Immature natural killer cell (primary cell): ENCODE data around the gene GPR89A. TPM values are rescaled to one million over a fixed set of nuclear protein-coding genes. Genes with fewer than 3 reads are reported as not detected.
A peak's percentile ranks its signal among the peaks of the same experiment; 100 is the strongest.

Experiments
- DNase-seq, 3 donors: peaks; one replicate each; pipeline ENCODE4 v3.0.0; 2022; ENCODE audit warnings: mixed read lengths in 1 of 3
- H3K27ac Mint-ChIP-seq, 6 donors: one replicate each; pipeline ENCODE4 v1.8.0; 2020; ENCODE audit warnings: mixed read lengths in 6 of 6, mild to moderate bottlenecking in 5 of 6, inconsistent platforms in 4 of 6, moderate library complexity in 3 of 6
- H3K27me3 Mint-ChIP-seq, 3 donors: one replicate each; pipeline ENCODE4 v1.8.0; 2020 to 2021; ENCODE audit warnings: low read depth in 3 of 3, mild to moderate bottlenecking in 3 of 3, mixed read lengths in 3 of 3, moderate library complexity in 3 of 3, inconsistent platforms in 1 of 3
- H3K36me3 Mint-ChIP-seq, 3 donors: one replicate each; pipeline ENCODE4 v1.8.0; 2020; ENCODE audit warnings: mixed read lengths in 3 of 3, inconsistent platforms in 2 of 3, mild to moderate bottlenecking in 2 of 3
- H3K4me1 Mint-ChIP-seq, 2 donors: one replicate each; pipeline ENCODE4 v1.8.0; 2020; ENCODE audit warnings: inconsistent platforms in 2 of 2, mild to moderate bottlenecking in 2 of 2, mixed read lengths in 2 of 2, moderate library complexity in 1 of 2
- H3K4me3 Mint-ChIP-seq, 5 donors: one replicate each; pipeline ENCODE4 v1.8.0; 2020; ENCODE audit warnings: mild to moderate bottlenecking in 5 of 5, mixed read lengths in 5 of 5, inconsistent platforms in 3 of 5, moderate library complexity in 3 of 5
- H3K9me3 Mint-ChIP-seq, 6 donors: one replicate each; pipeline ENCODE4 v1.8.0; 2020; ENCODE audit warnings: mild to moderate bottlenecking in 6 of 6, mixed read lengths in 6 of 6, inconsistent platforms in 4 of 6, moderate library complexity in 3 of 6
- polyA plus RNA-seq, 3 donors: library from polyadenylated mRNA; unstranded; fragments of 300-500 nt; fragmentation: Illumina TruSeq; gene quantifications; one replicate each; pipeline ENCODE4 v1.2.3, GENCODE V29; 2021

GPR89A gene
- polyA plus RNA-seq, 3 donors from 2014 or later, result 19.3 to 33.6 (median 28.0) TPM

DNA sequence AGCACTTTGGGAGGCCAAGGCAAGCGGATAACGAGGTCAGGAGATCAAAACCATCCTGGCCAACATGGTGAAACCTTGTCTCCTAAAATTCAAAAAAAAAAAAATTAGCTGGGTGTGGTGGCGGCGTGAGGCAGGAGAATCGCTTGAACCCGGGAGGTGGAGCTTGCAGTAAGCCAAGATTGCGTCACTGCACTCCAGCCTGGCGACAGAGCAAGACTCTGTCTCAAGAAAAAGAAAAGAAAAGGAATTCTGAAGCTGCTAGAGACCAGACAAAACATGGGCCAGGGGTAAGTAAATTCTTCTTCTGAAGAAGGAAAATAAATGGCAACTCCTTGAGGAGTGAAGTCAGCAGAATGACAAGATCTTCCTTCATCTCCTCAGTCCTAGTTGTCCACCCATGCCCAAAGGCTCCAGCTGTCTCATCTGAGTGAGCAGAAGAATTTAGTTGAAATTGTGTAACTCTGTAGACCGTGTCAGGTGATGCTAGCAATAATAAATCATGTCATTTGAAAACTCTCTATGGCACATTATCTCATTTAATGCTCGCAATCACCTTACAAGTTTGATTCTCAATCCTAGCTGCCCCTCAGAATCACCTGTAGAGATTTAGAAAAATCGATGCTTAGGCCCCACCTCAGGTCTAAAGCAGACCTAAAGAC is 85.1 kb downstream of the GPR89A start:
- peaks cover 0 to 8% (median 6%) of the 10 kb centered on the region in 3 donors for H3K36me3 Mint-ChIP-seq
- peaks cover 71 to 78% of the 10 kb centered on the region in 2 donors for H3K4me1 Mint-ChIP-seq
- peaks cover 0 to 6% (median 1%) of the 10 kb centered on the region in 3 donors for H3K27me3 Mint-ChIP-seq
- DNase-seq, result no peak
- H3K9me3 Mint-ChIP-seq, result no peaks in the 10 kb centered on the region
- peak overlapping the region in 2 of 6 donors; percentile 23 to 70 for H3K27ac Mint-ChIP-seq
- H3K4me3 Mint-ChIP-seq, result no peak overlapping the region

DNA sequence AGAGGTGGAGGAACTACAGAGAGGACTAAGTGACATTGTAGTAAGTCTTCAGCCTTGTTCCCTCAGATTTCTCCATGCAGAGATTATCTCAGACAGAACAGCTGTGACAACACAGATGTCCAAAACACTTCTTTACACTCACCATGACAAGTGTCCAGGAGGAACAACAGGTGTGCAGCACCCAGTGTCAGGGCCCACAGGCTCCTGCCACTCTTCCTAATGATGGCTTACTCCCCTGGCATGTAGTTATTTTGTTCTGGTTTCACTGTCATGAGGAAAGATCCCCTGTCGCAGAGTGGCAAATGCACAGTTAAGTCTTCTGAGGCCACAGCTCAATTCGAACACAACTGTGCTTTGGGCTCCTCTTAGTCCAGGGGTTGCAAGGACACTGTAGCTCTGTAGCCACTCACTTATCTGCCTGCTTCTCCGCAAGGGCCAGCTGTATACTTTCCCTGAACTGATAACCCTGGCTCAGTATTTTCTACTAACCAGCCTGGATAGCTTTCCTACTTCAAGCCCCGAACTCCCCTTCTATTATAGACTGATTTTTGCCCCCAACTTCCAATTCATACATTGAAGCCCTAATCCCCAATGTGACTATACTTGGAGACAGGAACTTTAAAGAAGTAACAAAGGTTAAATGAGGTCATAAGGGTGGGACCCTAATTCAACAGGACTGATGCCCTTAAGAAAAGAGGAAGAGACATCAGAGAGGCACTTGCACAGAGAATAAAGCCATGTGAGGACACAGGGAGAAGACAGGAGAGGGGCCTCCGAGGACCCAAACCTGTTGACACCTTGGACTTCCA is 88.2 kb downstream of the GPR89A start:
- Mint-ChIP-seq H3K27ac (peak overlapping the region in 2 of 6 donors; percentile 3 to 42), H3K4me3 (no peak overlapping the region), H3K36me3 (peaks cover 0 to 8% (median 6%) of the 10 kb centered on the region in 3 donors), H3K4me1 (peaks cover 46 to 52% of the 10 kb centered on the region in 2 donors), H3K9me3 (no peaks in the 10 kb centered on the region), H3K27me3 (peaks cover 0 to 4% (median 2%) of the 10 kb centered on the region in 3 donors)
- DNase-seq, result no peak

DNA sequence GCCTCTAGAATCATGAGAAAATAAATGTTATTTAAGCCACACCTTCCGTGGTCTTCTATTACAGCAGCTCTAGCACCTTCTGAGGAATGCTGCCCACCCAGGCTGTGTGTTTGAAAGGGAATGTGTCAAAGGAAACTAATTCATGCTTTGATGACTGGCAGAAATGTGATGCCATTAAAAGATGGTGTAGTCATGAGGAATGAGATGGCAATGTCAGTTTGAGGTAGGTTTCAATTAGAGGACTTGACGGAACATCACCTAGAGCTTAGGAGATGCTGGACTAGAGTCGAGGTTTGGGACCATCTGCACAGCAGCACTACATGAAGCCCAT is 88.8 kb downstream of the GPR89A start:
- no peaks in the 10 kb centered on the region for H3K9me3 Mint-ChIP-seq

DNA sequence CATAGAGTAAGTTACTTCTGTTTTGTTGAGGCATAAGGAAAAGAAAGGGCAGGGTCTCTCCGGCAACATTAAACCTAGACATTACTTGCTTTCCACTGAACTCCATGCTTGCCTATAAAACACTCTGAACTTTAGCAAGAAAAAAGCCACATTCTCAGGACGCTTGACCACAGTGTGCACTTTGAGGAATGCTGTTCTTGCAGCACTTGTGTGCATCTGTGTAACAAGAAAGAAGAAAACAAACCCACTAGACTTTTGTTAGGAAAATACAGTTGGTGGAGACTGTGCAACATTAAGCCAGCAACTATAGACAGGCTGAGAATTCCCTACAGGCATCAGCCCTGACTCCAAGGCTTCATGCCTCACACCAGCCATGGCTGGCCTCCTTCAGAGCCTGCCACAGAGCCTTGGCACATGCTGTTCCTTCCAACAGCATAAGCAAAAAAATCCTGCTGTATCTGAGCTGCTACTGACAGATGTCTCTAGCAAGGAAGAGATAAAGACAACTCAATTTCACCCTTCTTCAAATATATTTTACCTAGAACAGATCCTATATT is 93.6 kb downstream of the GPR89A start:
- DNase-seq, result no peak
- Mint-ChIP-seq H3K27me3 (peaks cover 0 to 2% (median 2%) of the 10 kb centered on the region in 3 donors), H3K9me3 (no peaks in the 10 kb centered on the region), H3K27ac (no peak overlapping the region), H3K36me3 (peaks cover 0 to 5% (median 3%) of the 10 kb centered on the region in 3 donors), H3K4me1 (peaks cover 9 to 16% of the 10 kb centered on the region in 2 donors), H3K4me3 (no peak overlapping the region)

More for the DNA sequence above, 88.8 kb downstream of the GPR89A start:
- Mint-ChIP-seq H3K27me3 (peaks cover 0 to 4% (median 2%) of the 10 kb centered on the region in 3 donors), H3K4me1 (peaks cover 40 to 46% of the 10 kb centered on the region in 2 donors), H3K4me3 (no peak overlapping the region), H3K36me3 (peaks cover 0 to 8% (median 6%) of the 10 kb centered on the region in 3 donors), H3K27ac (no peak overlapping the region)
- DNase-seq, result no peak

DNA sequence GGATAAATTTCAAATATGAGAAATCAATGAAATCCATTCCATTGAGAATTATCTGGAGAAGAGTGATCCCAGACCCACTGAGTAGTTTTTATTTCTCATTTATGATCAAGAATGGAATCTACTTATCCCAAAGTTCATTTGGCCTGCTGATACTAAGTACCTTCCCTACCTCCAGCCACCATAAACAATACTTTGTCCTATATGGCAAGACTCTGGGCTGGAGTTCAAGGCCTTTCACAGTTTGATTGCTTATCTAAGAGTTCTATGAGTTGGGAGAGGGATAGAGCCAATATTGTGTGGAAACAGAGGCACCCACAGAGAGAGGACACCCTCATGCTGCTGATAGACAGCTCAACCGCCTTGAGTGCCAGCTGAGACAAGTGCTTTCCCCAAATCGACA is 94.3 kb downstream of the GPR89A start:
- Mint-ChIP-seq H3K4me3 (no peak overlapping the region), H3K4me1 (peaks cover 14 to 20% of the 10 kb centered on the region in 2 donors), H3K36me3 (peaks cover 0 to 3% (median 0%) of the 10 kb centered on the region in 3 donors), H3K27me3 (peaks cover 0 to 2% (median 0%) of the 10 kb centered on the region in 3 donors), H3K9me3 (no peaks in the 10 kb centered on the region), H3K27ac (no peak overlapping the region)
- no peak for DNase-seq

DNA sequence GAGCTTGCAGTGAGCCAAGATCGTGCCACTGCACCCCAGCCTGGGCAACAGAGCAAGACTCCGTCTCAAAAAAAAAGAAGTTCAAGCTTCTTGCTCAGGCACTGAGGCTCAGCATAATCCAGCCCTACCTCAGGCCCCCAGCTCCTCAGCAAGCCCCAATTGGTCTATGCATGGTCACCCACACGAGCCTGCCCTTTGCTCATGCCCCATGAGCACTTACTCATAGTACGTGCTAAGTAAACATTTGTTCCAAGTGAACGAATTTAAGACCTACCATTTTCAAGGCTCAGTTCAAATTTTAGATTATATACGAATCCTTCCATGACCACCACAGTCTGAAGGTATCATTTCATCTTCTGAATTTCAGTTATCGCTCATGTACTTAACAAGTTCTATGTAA is 95.0 kb downstream of the GPR89A start:
- no peaks in the 10 kb centered on the region for H3K9me3 Mint-ChIP-seq
- no peak for DNase-seq
- H3K27me3 Mint-ChIP-seq, result peaks cover 0 to under 1% (median 0%) of the 10 kb centered on the region in 3 donors
- peaks cover 18 to 27% of the 10 kb centered on the region in 2 donors for H3K4me1 Mint-ChIP-seq
- H3K4me3 Mint-ChIP-seq, result no peak overlapping the region
- no peak overlapping the region for H3K27ac Mint-ChIP-seq
- no peaks in the 10 kb centered on the region for H3K36me3 Mint-ChIP-seq

DNA sequence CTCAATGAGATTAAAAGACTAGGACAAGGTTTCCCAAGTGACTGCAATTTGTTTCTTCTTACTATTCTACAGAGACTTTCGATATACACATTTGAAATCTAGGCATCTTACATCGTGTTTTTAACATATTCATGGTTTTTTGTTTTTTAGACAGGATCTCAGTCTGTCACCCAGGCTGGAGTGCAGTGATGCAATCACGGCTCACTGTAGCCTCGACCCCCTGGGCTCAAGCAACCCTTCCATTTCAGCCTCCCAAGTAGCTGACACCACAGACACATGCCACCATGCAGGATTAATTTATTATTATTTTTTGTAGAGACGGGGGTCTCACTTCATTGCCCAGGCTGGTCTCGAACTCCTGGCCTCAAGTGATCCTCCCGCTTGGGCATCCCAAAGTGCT is 97.8 kb downstream of the GPR89A start:
- no peaks in the 10 kb centered on the region for H3K9me3 Mint-ChIP-seq
- H3K27me3 Mint-ChIP-seq, result peaks cover 0 to 4% (median 0%) of the 10 kb centered on the region in 3 donors
- no peak overlapping the region for H3K4me3 Mint-ChIP-seq
- peaks cover 0 to under 1% (median 0%) of the 10 kb centered on the region in 3 donors for H3K36me3 Mint-ChIP-seq
- no peak for DNase-seq
- no peak overlapping the region for H3K27ac Mint-ChIP-seq
- H3K4me1 Mint-ChIP-seq, result peaks cover 22 to 44% of the 10 kb centered on the region in 2 donors

DNA sequence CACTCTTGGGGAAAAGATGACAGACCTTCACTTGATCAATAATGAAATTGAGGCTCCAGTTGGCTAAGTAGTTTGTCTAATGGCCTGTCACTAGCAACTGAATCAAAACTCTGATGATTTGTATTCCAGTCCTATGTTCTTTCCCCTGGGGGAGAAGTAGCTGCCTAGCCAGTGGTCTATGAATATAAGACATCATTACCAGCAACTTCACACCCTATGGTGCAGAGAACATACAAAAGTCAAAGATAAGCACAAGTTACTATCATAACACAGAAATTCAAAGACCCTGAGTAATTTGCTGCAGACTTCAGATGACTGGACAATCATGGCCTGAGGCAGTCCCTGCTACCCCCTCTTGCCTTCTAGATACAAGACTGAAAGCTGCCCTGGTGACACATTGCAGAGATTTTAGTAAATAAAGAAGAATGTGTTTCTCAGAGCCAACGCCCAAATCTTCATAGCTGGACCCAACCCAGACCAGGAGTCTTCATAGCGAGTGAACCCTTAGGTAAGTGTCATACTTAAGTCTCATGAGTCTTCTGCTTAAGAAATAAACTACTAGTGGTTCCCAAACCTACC is 98.4 kb downstream of the GPR89A start:
- Mint-ChIP-seq H3K4me1 (peaks cover 26 to 50% of the 10 kb centered on the region in 2 donors), H3K27ac (no peak overlapping the region), H3K9me3 (no peaks in the 10 kb centered on the region), H3K36me3 (peaks cover 0 to 6% (median 0%) of the 10 kb centered on the region in 3 donors), H3K4me3 (no peak overlapping the region), H3K27me3 (peaks cover 0 to 4% (median 0%) of the 10 kb centered on the region in 3 donors)
- no peak for DNase-seq

DNA sequence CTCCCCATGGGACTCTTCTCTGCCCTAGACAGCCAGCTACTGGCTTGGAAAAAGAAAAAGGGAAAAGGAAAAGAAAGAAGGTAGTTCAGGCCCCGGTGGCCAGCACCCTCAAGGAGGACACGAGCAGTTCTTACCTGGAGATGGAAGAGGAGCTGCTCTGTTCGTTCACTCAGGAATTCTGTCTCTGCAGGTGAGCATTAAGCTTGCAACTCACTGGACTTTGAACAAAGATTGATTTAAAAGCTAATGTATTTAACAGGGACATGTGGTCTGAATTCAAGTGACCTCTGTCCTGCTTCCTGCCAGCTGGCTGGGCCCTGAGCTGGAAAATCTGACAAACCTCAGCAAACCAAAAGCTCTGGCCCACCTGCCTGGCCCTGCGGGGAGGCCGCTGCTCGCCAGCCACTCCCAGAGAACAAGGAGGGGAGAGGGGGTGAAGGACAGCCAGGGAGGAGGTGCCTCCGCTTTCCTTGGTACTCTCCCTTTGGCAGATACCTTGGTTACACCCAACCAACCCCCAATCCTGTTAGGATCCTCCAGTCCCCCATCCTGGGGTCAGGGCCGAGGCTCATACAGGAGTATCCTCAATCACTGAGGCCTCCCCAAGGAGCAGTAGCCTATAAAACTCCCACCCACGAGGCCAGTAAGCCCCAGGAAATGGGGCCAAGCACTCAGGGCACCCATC is 99.5 kb downstream of the GPR89A start, which contains the start of gene PDZK1:
Gene PDZK1 (minus strand): TSS at position 186 of the 685 bp plus-strand sequence. CDS start 19,347 bp downstream, outside the sequence.
- H3K27ac Mint-ChIP-seq, result peak within 1 kb of the TSS; percentile 6 to 73 (median 36)
- no peaks in the 10 kb centered on the region for H3K9me3 Mint-ChIP-seq
- H3K27me3 Mint-ChIP-seq, result peaks cover 0 to 4% (median 0%) of the 10 kb centered on the region in 3 donors
- no peak for DNase-seq
- H3K4me3 Mint-ChIP-seq, result peak within 1 kb of the TSS in 2 of 5 donors; percentile 32 to 36
- peaks cover 26 to 52% of the 10 kb centered on the region in 2 donors for H3K4me1 Mint-ChIP-seq
- H3K36me3 Mint-ChIP-seq, result peaks cover 0 to 8% (median 0%) of the 10 kb centered on the region in 3 donors

DNA sequence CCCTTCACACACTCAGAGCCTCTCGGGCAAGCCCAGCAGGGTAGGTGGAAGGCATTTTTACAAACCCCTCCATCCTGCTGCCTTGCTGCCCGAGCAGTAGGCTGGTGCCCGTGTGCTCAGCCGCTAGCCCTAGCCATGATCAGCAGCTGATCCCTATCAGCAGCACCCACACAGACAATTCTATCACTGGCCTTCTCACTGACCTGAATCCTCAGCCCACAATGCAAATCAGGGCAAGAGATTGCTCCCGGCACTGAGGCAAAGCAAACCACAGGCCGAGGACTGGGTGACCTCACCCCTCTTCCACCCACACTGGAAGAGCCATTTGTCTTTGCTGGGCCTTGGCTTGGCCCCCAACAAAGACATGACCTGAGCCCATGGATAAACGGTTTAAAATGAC is 100.3 kb downstream of the GPR89A start:
- Mint-ChIP-seq H3K27ac (peak overlapping the region; percentile 6 to 72 (median 36)), H3K36me3 (peaks cover 0 to 8% (median 0%) of the 10 kb centered on the region in 3 donors), H3K4me1 (peaks cover 26 to 52% of the 10 kb centered on the region in 2 donors), H3K9me3 (no peaks in the 10 kb centered on the region), H3K4me3 (peak overlapping the region in 2 of 5 donors; percentile 32 to 36), H3K27me3 (peaks cover 0 to 4% (median 0%) of the 10 kb centered on the region in 3 donors)
- peak in 2 of 3 donors; percentile 8 to 17 for DNase-seq

DNA sequence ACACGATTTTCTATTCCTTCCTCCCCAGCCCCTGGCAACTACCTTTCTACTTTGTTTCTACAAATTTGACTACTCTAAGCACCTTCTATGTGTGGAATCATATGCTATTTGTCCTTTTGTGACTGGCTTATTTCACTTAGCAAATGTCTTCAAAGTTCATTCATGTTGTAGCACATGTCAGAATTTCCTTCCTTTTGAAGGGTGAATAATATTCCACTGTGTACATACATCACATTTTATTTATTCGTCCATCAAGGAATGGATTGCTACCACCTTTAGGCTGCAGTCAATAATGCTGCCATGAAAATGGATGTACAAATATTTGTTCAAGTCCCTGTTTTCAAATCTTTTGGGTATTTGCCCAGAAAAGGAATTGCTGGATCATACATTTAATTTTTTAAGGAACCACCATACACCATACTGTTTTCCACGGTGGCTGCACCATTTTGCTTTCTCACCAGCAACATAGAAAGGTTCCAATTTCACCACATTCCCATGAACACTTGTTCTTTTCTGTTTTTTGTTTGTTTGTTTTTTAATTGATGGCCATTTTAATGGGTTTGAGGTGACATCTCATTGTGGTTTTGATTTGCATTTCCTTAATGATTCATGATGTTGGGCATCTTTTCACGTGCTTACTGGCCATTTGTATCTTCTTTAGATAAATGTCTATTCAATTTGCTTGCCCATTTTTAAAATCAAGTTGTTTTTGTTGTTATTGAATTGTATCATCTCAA is 102.7 kb downstream of the GPR89A start:
- H3K27ac Mint-ChIP-seq, result no peak overlapping the region

DNA sequence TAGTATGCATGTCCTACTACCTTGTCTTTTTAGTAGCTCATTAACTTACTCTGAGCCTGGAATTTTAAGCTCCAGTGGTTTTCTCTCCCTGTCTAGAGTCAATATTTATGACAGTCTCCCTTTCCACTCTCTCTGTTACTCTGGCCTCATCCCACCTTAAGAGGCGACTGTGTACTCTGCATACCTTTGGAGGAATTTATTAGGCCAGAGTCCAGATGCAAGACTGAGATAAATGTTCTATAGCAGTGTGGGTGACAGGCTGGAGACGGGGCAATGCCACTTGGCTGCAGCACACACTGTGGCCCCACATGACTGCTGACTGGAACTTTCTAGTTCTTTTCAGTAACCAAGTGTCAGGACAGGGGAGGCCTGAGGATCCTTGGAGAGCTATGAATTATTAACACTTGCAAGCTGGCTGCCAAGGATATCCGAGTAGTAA is 103.4 kb downstream of the GPR89A start:
- Mint-ChIP-seq H3K27me3 (peaks cover 0 to 4% (median 0%) of the 10 kb centered on the region in 3 donors), H3K9me3 (no peaks in the 10 kb centered on the region), H3K4me1 (peaks cover 42 to 63% of the 10 kb centered on the region in 2 donors), H3K36me3 (peaks cover 0 to 8% (median 0%) of the 10 kb centered on the region in 3 donors), H3K4me3 (no peak overlapping the region), H3K27ac (no peak overlapping the region)
- no peak for DNase-seq

More for the DNA sequence above, 102.7 kb downstream of the GPR89A start:
- peaks cover 0 to 4% (median 0%) of the 10 kb centered on the region in 3 donors for H3K27me3 Mint-ChIP-seq
- H3K9me3 Mint-ChIP-seq, result no peaks in the 10 kb centered on the region
- H3K4me1 Mint-ChIP-seq, result peaks cover 36 to 57% of the 10 kb centered on the region in 2 donors
- no peak for DNase-seq
- no peak overlapping the region for H3K4me3 Mint-ChIP-seq
- H3K36me3 Mint-ChIP-seq, result peaks cover 0 to 8% (median 0%) of the 10 kb centered on the region in 3 donors
